ENCODE results near the gene CDO1.
A peak's percentile ranks its signal among the peaks of the same experiment; 100 is the strongest.

The CDO1 gene

GRCh38 chr5:115774684-115775083 is 41.8 kb downstream of the CDO1 start:
- no peak for TF ChIP-seq CTCF (conservative IDR thresholded peaks at IDR 0.05; ENCODE audit: low read depth, low read length)
- DNase-seq (ENCODE audit: low read depth): no peak
- no peak overlapping the region for H3K4me3 ChIP-seq (ENCODE audit: low read depth, low read length)

- no peak overlapping the region for H3K4me3 ChIP-seq (ENCODE audit: low read depth, low read length)
- DNase-seq (ENCODE audit: low read depth): no peak
- no peak for TF ChIP-seq CTCF (conservative IDR thresholded peaks at IDR 0.05; ENCODE audit: low read depth, low read length)
Observed at GRCh38 chr5:115772731-115773475, 43.6 kb downstream of the CDO1 start.

- TF ChIP-seq CTCF (conservative IDR thresholded peaks at IDR 0.05; ENCODE audit: low read depth, low read length): peak; percentile 57
- no peak overlapping the region for H3K4me3 ChIP-seq (ENCODE audit: low read depth, low read length)
- DNase-seq (ENCODE audit: low read depth): no peak
Observed at GRCh38 chr5:115770466-115770865, 46.0 kb downstream of the CDO1 start.

GRCh38 chr5:115767424-115767823 is 49.0 kb downstream of the CDO1 start:
- TF ChIP-seq CTCF (conservative IDR thresholded peaks at IDR 0.05; ENCODE audit: low read depth, low read length): no peak
- no peak overlapping the region for H3K4me3 ChIP-seq (ENCODE audit: low read depth, low read length)
- DNase-seq (ENCODE audit: low read depth): no peak

- no peak for DNase-seq (ENCODE audit: low read depth)
- H3K4me3 ChIP-seq (ENCODE audit: low read depth, low read length): no peak overlapping the region
- no peak for TF ChIP-seq CTCF (conservative IDR thresholded peaks at IDR 0.05; ENCODE audit: low read depth, low read length)
Observed at GRCh38 chr5:115766608-115767007, 49.9 kb downstream of the CDO1 start.

GRCh38 chr5:115758356-115758755 is 58.1 kb downstream of the CDO1 start:
- DNase-seq (ENCODE audit: low read depth): no peak
- TF ChIP-seq CTCF (conservative IDR thresholded peaks at IDR 0.05; ENCODE audit: low read depth, low read length): no peak
- no peak overlapping the region for H3K4me3 ChIP-seq (ENCODE audit: low read depth, low read length)

GRCh38 chr5:115755675-115756074 is 60.8 kb downstream of the CDO1 start:
- TF ChIP-seq CTCF (conservative IDR thresholded peaks at IDR 0.05; ENCODE audit: low read depth, low read length): no peak
- DNase-seq (ENCODE audit: low read depth): no peak
- no peak overlapping the region for H3K4me3 ChIP-seq (ENCODE audit: low read depth, low read length)

Data from choroid plexus epithelial cell (primary cell).